Measurements from ENCODE around the gene CCNA1.

Gene CCNA1

GRCh38 chr13:36456577-36456976 is 24.3 kb downstream of the CCNA1 start:
- Mint-ChIP-seq H3K4me1 (no peaks in the 10 kb centered on the region), H3K4me3 (no peak overlapping the region), H3K27ac (no peak overlapping the region), H3K27me3 (ENCODE audit: low read depth, poor library complexity) (peaks cover 15% of the 10 kb centered on the region), H3K9me3 (no peaks in the 10 kb centered on the region), H3K36me3 (ENCODE audit: low read depth) (no peaks in the 10 kb centered on the region)
- no peak for TF ChIP-seq CTCF (IDR thresholded peaks at IDR 0.05)
- no peak for DNase-seq

- H3K27ac Mint-ChIP-seq, result no peak overlapping the region
- no peak for DNase-seq
- H3K4me3 Mint-ChIP-seq, result no peak overlapping the region
- H3K27me3 Mint-ChIP-seq (ENCODE audit: low read depth, poor library complexity), result peaks cover 3% of the 10 kb centered on the region
- no peak for TF ChIP-seq CTCF (IDR thresholded peaks at IDR 0.05)
- H3K36me3 Mint-ChIP-seq (ENCODE audit: low read depth), result no peaks in the 10 kb centered on the region
- no peaks in the 10 kb centered on the region for H3K4me1 Mint-ChIP-seq
- H3K9me3 Mint-ChIP-seq, result no peaks in the 10 kb centered on the region
These were observed 29.2 kb downstream of the CCNA1 start for GRCh38 chr13:36461506-36461905.

- no peaks in the 10 kb centered on the region for H3K36me3 Mint-ChIP-seq (ENCODE audit: low read depth)
- H3K9me3 Mint-ChIP-seq, result peaks cover 41% of the 10 kb centered on the region
- DNase-seq, result no peak
- no peak overlapping the region for H3K4me3 Mint-ChIP-seq
- no peak for TF ChIP-seq CTCF (IDR thresholded peaks at IDR 0.05)
- no peaks in the 10 kb centered on the region for H3K27me3 Mint-ChIP-seq (ENCODE audit: low read depth, poor library complexity)
- H3K27ac Mint-ChIP-seq, result no peak overlapping the region
- no peaks in the 10 kb centered on the region for H3K4me1 Mint-ChIP-seq
These were observed 43.2 kb downstream of the CCNA1 start for GRCh38 chr13:36475468-36475867.

- Mint-ChIP-seq H3K27me3 (ENCODE audit: low read depth, poor library complexity) (no peaks in the 10 kb centered on the region), H3K9me3 (peaks cover 31% of the 10 kb centered on the region), H3K36me3 (ENCODE audit: low read depth) (no peaks in the 10 kb centered on the region), H3K27ac (no peak overlapping the region), H3K4me3 (no peak overlapping the region), H3K4me1 (no peaks in the 10 kb centered on the region)
- DNase-seq, result no peak
- TF ChIP-seq CTCF (IDR thresholded peaks at IDR 0.05), result no peak
These were observed 44.4 kb downstream of the CCNA1 start for GRCh38 chr13:36476661-36477060.

GRCh38 chr13:36480726-36481427 is 48.6 kb downstream of the CCNA1 start:
- H3K9me3 Mint-ChIP-seq, result no peaks in the 10 kb centered on the region
- no peak for DNase-seq

More at GRCh38 chr13:36480726-36481427, 48.6 kb downstream of the CCNA1 start:
- H3K27ac Mint-ChIP-seq, result peak overlapping the region; percentile 10
- no peak overlapping the region for H3K4me3 Mint-ChIP-seq
- TF ChIP-seq CTCF (IDR thresholded peaks at IDR 0.05), result no peak
- no peaks in the 10 kb centered on the region for H3K36me3 Mint-ChIP-seq (ENCODE audit: low read depth)
- H3K4me1 Mint-ChIP-seq, result no peaks in the 10 kb centered on the region
- no peaks in the 10 kb centered on the region for H3K27me3 Mint-ChIP-seq (ENCODE audit: low read depth, poor library complexity)

Measured in nephron progenitor cell (in vitro differentiated cells).